Activated CD4-positive, alpha-beta T cell treated with anti-CD3 and anti-CD28 coated beads, Interleukin-2, amount 50 U/mL, for 48 hours (primary cell): ENCODE results near the gene ARHGEF11.

Experiments
- DNase-seq, 2 experiments: peaks; one replicate each; pipeline ENCODE4 v3.0.0-alpha.2; 2020

The ARHGEF11 gene

DNA sequence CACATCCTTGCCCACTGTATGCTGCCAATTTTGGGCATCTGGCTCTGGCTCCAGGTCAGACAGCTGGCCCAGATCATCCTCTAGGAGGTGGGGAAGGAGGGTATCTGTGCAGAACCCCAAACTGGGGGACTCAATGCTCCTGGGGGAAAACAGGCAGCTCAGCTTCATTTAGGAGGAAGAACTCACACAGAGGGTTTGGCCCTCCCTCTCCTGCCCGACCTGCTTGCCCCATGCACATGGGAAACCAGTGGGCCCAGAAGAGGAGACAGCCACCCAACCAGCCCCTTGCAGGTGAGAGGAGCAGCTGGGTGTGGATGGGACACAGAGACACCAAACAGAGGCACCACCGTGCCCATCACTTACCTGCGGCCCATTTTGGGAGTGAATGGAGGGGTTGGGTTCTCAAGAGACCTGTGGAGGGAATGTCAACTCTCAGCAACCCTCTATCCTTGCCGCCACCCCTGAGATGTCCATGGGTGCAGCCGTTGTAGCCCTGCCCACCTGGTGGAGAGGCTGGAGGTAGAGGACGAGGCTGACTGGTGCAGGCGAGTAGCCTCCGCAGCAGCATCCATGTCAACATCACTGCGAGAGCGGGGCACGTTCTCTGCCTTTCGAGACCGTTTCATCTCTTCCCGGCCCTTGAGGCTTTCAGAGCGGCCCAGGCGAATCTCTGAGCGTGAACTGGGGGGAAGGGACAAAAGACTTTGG is 97.6 kb downstream of the ARHGEF11 start:
- no peak for DNase-seq

DNA sequence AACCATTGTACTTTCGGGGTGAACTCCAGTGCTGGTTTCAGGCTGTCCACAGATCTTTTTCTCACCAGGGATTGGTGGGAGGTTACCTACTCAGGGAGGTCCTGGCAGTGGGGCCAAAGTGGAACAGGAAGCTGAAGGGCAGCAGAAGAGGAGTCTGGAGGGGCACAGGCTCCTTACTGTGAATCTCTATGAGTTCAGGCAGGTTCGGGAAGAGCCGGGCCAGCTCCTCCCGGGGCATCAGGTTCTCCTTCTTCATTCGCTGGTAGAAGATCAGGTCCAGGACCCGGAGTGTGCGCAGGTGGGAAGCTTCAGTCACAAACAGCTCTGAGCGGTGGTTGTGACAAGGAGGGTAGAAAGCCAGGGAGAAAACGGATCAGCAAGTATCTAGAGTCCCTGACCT is 98.4 kb downstream of the ARHGEF11 start:
- no peak for DNase-seq

GRCh38 chr1:156945881-156946661 is 99.5 kb downstream of the ARHGEF11 start:
- DNase-seq = no peak

DNA sequence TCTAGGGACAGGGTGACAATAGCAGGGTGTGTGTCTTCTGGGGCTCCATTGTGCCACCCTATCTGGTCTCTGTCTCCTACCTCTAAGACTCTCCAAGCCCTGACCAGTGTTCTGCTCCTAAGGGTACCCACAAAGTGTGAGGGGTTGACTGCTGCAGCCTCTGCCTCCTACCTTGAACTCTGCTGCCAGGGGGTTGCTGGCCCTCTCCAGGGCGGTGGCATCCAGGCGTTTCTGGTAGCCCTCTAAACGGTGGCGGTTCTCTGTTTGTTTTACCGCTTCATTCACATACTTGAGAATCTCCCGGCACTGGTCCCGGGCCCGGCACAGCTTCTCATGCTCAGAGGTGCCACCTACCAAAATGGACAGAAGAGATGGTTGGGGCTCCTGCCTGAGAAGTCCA is 100.7 kb downstream of the ARHGEF11 start:
- DNase-seq = no peak

DNA sequence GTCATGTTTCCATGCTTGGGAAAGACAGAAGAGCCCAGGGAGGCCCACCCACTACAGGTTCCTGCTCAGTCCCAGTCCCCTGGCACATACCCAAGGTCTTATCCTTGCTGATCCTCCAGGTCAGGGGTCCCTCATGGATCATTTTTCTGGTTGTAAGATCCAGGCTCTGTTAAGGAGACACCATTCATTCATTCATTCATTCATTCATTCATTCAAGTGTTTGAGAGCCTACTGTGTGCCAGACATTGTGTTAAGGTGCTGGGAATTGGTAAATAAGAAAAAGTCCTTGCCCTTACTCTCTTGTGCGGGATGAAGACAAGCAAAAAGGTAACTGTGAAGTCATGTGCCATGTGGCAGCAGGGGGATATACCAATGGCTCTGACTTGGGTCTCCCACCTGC is 101.3 kb downstream of the ARHGEF11 start:
- DNase-seq = no peak

- DNase-seq = no peak
These were observed 101.8 kb downstream of the ARHGEF11 start for GRCh38 chr1:156943756-156944155.

- no peak for DNase-seq
These were observed 103.0 kb downstream of the ARHGEF11 start for GRCh38 chr1:156942576-156942975.

- DNase-seq = no peak
These were observed 103.4 kb downstream of the ARHGEF11 start for GRCh38 chr1:156942176-156942575.

GRCh38 chr1:156941675-156942074 is 103.9 kb downstream of the ARHGEF11 start:
- DNase-seq = no peak

DNA sequence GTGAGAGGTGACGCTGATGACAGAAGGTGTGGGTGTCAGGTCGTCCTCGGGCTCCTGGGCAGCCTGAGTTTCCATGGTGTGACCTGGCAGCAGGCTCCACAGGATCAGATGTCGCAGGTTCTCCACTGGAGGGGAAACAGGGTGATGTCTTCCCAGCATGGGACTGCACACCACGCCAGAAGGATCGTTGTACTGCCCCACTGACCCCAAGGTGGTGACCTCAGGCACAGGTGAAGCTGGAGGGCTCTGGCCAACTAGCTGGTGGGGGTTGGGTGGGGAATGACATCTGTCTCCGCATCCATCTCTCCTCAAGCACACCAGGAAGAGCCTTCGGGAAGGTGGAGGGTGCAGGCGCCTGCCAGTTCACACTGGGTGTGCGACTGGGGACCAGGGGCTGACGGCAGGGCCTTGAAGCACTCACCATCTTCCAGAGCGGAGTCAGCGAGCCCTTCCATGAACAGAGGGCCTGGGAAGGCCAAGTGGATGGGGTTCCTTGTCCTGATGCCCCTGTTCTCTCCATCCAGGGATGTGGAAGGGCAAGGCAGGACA is 105.7 kb downstream of the ARHGEF11 start:
- no peak for DNase-seq

DNA sequence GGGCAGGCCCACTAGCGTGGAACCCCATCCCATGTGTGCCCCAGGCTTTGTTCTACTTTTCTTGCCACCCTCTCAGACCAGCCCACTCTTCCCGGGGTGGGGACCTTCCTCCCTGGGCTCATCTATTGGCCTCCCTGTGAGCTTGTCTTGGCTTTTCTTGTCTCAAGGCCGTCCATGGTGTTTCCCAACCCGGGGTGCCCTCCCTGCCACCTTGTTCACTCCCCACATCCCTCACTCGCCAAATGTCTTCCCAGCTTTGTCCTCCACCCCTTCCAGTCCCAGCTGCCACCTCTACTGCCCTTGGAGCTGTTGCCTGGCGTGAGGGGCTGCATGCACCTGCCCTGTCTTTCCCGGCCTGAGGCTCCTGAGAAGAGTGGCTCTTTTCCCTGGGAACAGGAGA is 106.7 kb downstream of the ARHGEF11 start:
- no peak for DNase-seq

DNA sequence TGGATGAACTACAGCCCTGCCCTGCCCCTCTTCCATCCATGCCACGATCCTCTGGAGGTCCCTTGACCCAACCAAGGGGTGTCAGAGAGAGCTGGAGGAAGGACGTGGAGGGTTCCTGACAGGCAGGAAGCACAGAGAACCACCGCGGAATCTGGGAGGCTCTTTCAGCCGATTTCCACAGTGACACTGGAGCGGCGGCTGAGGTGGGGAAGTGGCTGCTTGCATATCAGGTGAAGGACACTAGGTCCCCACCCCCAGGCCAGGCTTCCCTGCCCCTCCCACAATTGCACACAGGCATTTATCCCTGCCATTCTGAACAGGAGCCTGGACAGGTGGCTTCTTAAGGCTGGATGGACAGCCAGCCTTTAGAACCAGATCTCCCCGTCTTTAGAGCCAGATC is 107.7 kb downstream of the ARHGEF11 start:
- no peak for DNase-seq

DNA sequence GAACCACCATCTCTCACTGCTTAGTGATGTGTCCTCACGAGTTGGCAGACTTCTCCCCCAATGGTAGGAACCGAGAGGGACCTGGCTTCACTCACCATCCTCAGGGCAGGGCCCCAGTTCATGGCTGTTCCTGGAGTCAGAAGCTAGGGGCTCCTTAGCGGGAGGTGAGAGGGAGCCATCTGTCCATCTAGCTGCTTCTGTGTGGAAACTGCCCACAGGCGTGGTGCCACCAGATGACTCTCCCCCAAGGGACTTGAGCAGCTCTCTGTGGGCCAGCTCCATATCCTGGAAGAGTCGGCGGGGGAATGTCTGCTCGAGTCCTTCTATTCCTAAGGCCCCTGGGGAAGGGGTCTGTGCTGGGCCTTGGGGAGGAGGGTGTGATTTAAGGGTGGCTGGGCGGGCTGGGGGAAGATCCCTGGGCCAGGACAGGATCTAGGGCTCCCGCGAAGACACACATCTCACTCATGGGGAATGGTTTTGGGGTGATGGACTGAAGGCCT is 108.8 kb downstream of the ARHGEF11 start:
- no peak for DNase-seq

DNA sequence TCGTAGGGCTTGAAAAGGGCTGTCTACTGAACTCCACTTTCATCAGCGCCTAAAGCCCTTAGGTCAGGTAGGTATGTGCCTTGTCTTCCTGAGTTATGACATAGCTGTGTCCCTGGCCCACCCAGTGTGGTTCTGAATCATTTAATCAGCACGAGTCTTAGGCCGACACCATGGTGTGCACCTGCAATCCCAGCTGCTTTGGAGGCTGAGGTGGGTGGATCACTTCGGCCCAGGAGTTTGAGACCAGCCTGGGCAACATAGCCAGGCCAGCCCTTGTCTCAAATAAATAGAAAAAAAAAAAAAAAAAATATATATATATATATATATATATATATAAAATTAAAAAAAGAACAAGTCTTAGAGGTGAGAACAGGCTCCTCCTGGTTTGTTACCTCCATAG is 109.4 kb downstream of the ARHGEF11 start:
- no peak for DNase-seq

DNA sequence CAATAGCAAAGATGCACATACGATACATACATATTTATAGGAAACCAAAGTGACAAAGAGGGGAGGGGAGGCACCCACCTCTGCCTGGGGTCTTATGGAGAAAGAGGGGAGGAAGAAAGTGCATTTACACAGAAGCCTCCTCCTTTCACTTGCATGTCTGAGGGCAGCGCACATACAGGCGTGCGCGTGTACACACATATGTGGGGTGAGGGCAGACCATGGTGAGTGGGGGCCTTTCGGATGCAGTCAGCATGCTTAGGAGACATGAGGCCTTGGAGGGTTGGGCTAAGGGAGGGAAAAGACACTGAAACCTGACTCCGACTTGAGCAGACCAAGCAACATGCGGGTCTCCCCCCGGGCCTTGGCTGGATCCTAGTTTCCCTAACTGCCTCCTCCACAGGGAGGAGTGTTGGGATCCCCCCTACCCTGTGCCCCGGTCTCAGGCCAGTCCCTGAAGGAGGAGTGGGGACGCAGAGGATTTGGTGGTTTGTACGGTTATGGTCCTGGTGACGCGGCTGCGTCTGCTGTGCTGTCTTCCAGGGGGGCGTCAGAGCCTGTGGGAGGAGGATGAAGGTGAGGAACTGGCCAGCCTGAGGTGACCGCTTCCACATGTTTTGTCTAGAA is 109.9 kb downstream of the ARHGEF11 start:
- no peak for DNase-seq

GRCh38 chr1:156933136-156933535 is 112.4 kb downstream of the ARHGEF11 start:
- DNase-seq = no peak

GRCh38 chr1:156931974-156932710 is 113.4 kb downstream of the ARHGEF11 start:
- no peak for DNase-seq

- DNase-seq = no peak
These were observed 114.2 kb downstream of the ARHGEF11 start for GRCh38 chr1:156931211-156931952.

GRCh38 chr1:156930483-156930882 is 115.1 kb downstream of the ARHGEF11 start:
- no peak for DNase-seq

- no peak for DNase-seq
These were observed 115.8 kb downstream of the ARHGEF11 start for GRCh38 chr1:156929596-156930238.

- no peak for DNase-seq
These were observed 117.4 kb downstream of the ARHGEF11 start for GRCh38 chr1:156928043-156928602.
